B cell (primary cell): ENCODE measurements around the gene PACSIN1. TPM values are rescaled to one million over a fixed set of nuclear protein-coding genes. Genes with fewer than 3 reads are reported as not detected.

Experiments
- ATAC-seq: fragments of 200-7000 bp; cut with Tn5 transposase; one replicate; pipeline ENCODE4 v1.10.0; 2021; ENCODE audit warnings: low read depth, mild to moderate bottlenecking, moderate number of reproducible peaks, moderate library complexity
- CTCF ChIA-PET: fragments of 350-600 bp; sonication (Branson Sonifier 250); formaldehyde crosslinking; loops from one replicate; lab custom pipeline; 2021; ENCODE audit warnings: antibody characterized with exemption, inconsistent platforms; lab: Charles Lee
- POLR2A ChIA-PET: fragments of 350-600 bp; sonication (Branson Sonifier 250); formaldehyde crosslinking; loops from one replicate; lab custom pipeline; 2021; ENCODE audit warnings: antibody characterized with exemption; lab: Charles Lee
- DNase-seq: peaks from one replicate; pipeline ENCODE4 v3.0.0; 2013
- H2AFZ ChIP-seq: 2 replicates; pipeline ENCODE4 v1.6.1; 2012; ENCODE audit warnings: mild to moderate bottlenecking, low read depth, low read length; ENCODE audit not compliant: insufficient read depth, poor library complexity, severe bottlenecking
- H3K27ac ChIP-seq, 2 donors: 1 replicate in 1 of 2; 2 replicates in 1 of 2; pipeline ENCODE4 v1.5.1; 2012 to 2013; ENCODE audit warnings: low read length in 2 of 2, mild to moderate bottlenecking in 2 of 2, moderate library complexity in 1 of 2
- H3K27me3 ChIP-seq, 4 experiments: fragments of 200-600 bp in 1 of 4; sonication (generic) in 1 of 4; replicated peaks in 1 of 4; 1 replicate in 2 of 4; 2 replicates in 2 of 4; pipeline versions ENCODE4 v1.6.1 to v1.7.0; 2013 to 2016; ENCODE audit warnings: low read length in 3 of 4, mild to moderate bottlenecking in 2 of 4, mixed read lengths in 1 of 4, moderate library complexity in 1 of 4; ENCODE audit not compliant: insufficient read depth in 4 of 4, control insufficient read depth in 3 of 4; ENCODE audit errors: control extremely low read depth in 1 of 4
- H3K36me3 ChIP-seq, 2 experiments: replicated peaks in 1 of 2; 1 replicate in 1 of 2; 2 replicates in 1 of 2; pipeline versions ENCODE4 v1.6.1 to v1.7.1; 2013; ENCODE audit warnings: low read length in 1 of 2; ENCODE audit not compliant: insufficient read depth in 2 of 2, control insufficient read depth in 1 of 2; ENCODE audit errors: control extremely low read depth in 1 of 2, extremely low read depth in 1 of 2
- H3K4me1 ChIP-seq, 2 donors: fragments of 200-600 bp in 1 of 2; sonication (generic) in 1 of 2; 1 replicate in 1 of 2; 2 replicates in 1 of 2; pipeline versions ENCODE4 v1.5.1 to v1.6.1; 2013 to 2017; ENCODE audit warnings: low read length in 2 of 2; ENCODE audit not compliant: control insufficient read depth in 2 of 2, insufficient read depth in 2 of 2
- H3K4me2 ChIP-seq: replicated peaks from 2 replicates; pipeline ENCODE3; 2012; ENCODE audit warnings: mild to moderate bottlenecking, low read depth, low read length; ENCODE audit not compliant: poor library complexity, severe bottlenecking
- H3K4me3 ChIP-seq, 5 experiments: fragments of 200-600 bp in 1 of 5; sonication (generic) in 1 of 5; 1 replicate in 3 of 5; 2 replicates in 2 of 5; pipeline versions ENCODE4 v1.5.1 to v1.7.0; 2011 to 2016; ENCODE audit warnings: low read length in 4 of 5, mild to moderate bottlenecking in 4 of 5, low read depth in 2 of 5, control low read depth in 1 of 5, moderate library complexity in 1 of 5; ENCODE audit not compliant: insufficient read depth in 1 of 5; ENCODE audit errors: control extremely low read depth in 1 of 5, extremely low read depth in 1 of 5
- H3K79me2 ChIP-seq: fragments of 200-600 bp; sonication (generic); one replicate; pipeline ENCODE4 v1.6.0; 2016; ENCODE audit warnings: low read length; ENCODE audit not compliant: control insufficient read depth, insufficient read depth
- H3K9ac ChIP-seq: fragments of 200-600 bp; sonication (generic); 2 replicates; pipeline ENCODE4 v1.6.1; 2017; ENCODE audit warnings: mild to moderate bottlenecking, low read length, moderate library complexity
- H3K9me3 ChIP-seq, 3 donors: one replicate each; pipeline versions ENCODE4 v1.6.1 to v1.7.1; 2013; ENCODE audit warnings: low read length in 2 of 3; ENCODE audit not compliant: control insufficient read depth in 2 of 3, insufficient read depth in 1 of 3; ENCODE audit errors: control extremely low read depth in 1 of 3
- H4K20me1 ChIP-seq: 2 replicates; pipeline ENCODE4 v1.6.0; 2012; ENCODE audit warnings: mild to moderate bottlenecking, low read length; ENCODE audit not compliant: insufficient read depth, control insufficient read depth, poor library complexity, severe bottlenecking
- H3K27ac Mint-ChIP-seq: one replicate; pipeline ENCODE4 v1.8.0; 2021; ENCODE audit warnings: mixed read lengths
- H3K27me3 Mint-ChIP-seq: one replicate; pipeline ENCODE4 v1.8.0; 2021; ENCODE audit warnings: mixed read lengths
- H3K4me1 Mint-ChIP-seq: one replicate; pipeline ENCODE4 v1.8.0; 2021; ENCODE audit warnings: mixed read lengths
- H3K4me3 Mint-ChIP-seq: one replicate; pipeline ENCODE4 v1.8.0; 2021; ENCODE audit warnings: mixed read lengths
- H3K9me3 Mint-ChIP-seq: one replicate; pipeline ENCODE4 v1.8.0; 2022; ENCODE audit warnings: mixed read lengths; ENCODE audit not compliant: insufficient read depth
- CTCF ChIP-seq: fragments of 200-600 bp; IDR thresholded peaks from one replicate; pipeline ENCODE4 v1.8.0; 2022; ENCODE audit warnings: antibody characterized with exemption, mild to moderate bottlenecking
- EZH2 ChIP-seq: IDR thresholded peaks from 2 replicates; pipeline ENCODE4 v1.6.1; 2012; ENCODE audit warnings: borderline replicate concordance, low read depth, mild to moderate bottlenecking, moderate library complexity, low read length; ENCODE audit not compliant: insufficient read depth, poor library complexity, severe bottlenecking
- WGBS: methylation state at CpG from one replicate; pipeline ENCODE4 v1.1.5; 2013; ENCODE audit warnings: missing lambda C conversion rate; ENCODE audit not compliant: insufficient coverage; 5-methylcytosine and 5-hydroxymethylcytosine counted together
- intact Hi-C: fragments of 100-400 bp; cut with micrococcal nuclease; formaldehyde crosslinking; loops from one replicate; pipeline ENCODE4 v1.10.0; 2022
- polyA plus RNA-seq: library from polyadenylated mRNA; depleted of rRNA; stranded (reverse); fragments of >200 nt; gene quantifications from 2 replicates; pipeline ENCODE4 v1.2.3, GENCODE V29; 2012
- total RNA-seq, 2 donors: library from RNA; stranded (reverse); fragments of 120-200 nt in 1 of 2; gene quantifications; 1 replicate in 1 of 2; 2 replicates in 1 of 2; pipeline versions ENCODE4 v1.2.3 to v1.2.4, GENCODE V29; 2013 to 2022

Gene PACSIN1
- total and polyA plus RNA-seq, 2 donors (not counting 1 experiment from before 2014, with no cell fraction given): 0.18 to 0.20 TPM

GRCh38 chr6:34560366-34561226 lies 94.7 kb downstream of the PACSIN1 start:
- H2AFZ ChIP-seq: no peak overlapping the region
- POLR2A ChIA-PET: interaction anchor here (0.6 kb wide), 2 partner anchors 160 to 1204 kb away, joined by 3 to 6 read pairs; no protein-coding TSS in a partner anchor

More at GRCh38 chr6:34560366-34561226, 94.7 kb downstream of the PACSIN1 start:
- Histone ChIP-seq H3K9me3 (peaks cover 0 to 15% (median 4%) of the 10 kb centered on the region in 3 donors), H3K4me1 (no peaks in the 10 kb centered on the region), H3K4me2 (no peak overlapping the region), H3K36me3 (no peaks in the 10 kb centered on the region), H3K4me3 (no peak overlapping the region), H3K27me3 (no peaks in the 10 kb centered on the region), H3K9ac (no peak overlapping the region), H4K20me1 (no peaks in the 10 kb centered on the region), H3K27ac (no peak overlapping the region), H3K79me2 (no peaks in the 10 kb centered on the region)
- CTCF ChIA-PET: no interaction called here
- ATAC-seq (no peak), DNase-seq (no peak)
- no peak for TF ChIP-seq CTCF
- TF ChIP-seq EZH2: no peak
- H3K27me3 Mint-ChIP-seq: no peaks in the 10 kb centered on the region
- no peaks in the 10 kb centered on the region for H3K4me1 Mint-ChIP-seq
- intact Hi-C loops: no loop called here
- H3K4me3 Mint-ChIP-seq: no peak overlapping the region
- WGBS: 82% methylated on average over 18 of the region's 20 CpGs
- no peak overlapping the region for H3K27ac Mint-ChIP-seq
- no peaks in the 10 kb centered on the region for H3K9me3 Mint-ChIP-seq
